Neural progenitor cell (in vitro differentiated cells): ENCODE data around the gene CHD1.

Source experiments
- CTCF ChIP-seq: fragments of 200-600 bp; sonication (generic); IDR thresholded peaks from 2 replicates; pipeline ENCODE4 v1.5.1; 2017; ENCODE audit warnings: antibody characterized with exemption, mild to moderate bottlenecking
- EZH2 ChIP-seq: fragments of 200-600 bp; sonication (generic); IDR thresholded peaks from 2 replicates; pipeline ENCODE4 v1.6.1; 2017; ENCODE audit warnings: antibody characterized with exemption, mild to moderate bottlenecking, moderate library complexity

GRCh38 chr5:98934546-98934945, 5.7 kb upstream of the CHD1 start:
- no peak for TF ChIP-seq CTCF
- no peak for TF ChIP-seq EZH2
